HUDEP-2 (cell line): Measurements from ENCODE around the gene FGFR3.

Experiments used
- DNase-seq, 76 experiments: peaks; one replicate each; lab custom pipeline; 2025; ENCODE audit not compliant: unreplicated experiment in 76 of 76; lab: John Stamatoyannopoulos, UW

Gene FGFR3

GRCh38 chr4:1792832-1793495 lies at the start of gene FGFR3:
FGFR3 (plus strand) TSS chr4:1793293; CDS start chr4:1793935, 642 bp downstream.
- DNase-seq, result peak in 28 of 76 experiments; percentile 9 to 45 (median 25)

GRCh38 chr4:1743551-1743950 lies 49.5 kb upstream of the FGFR3 start:
- no peak for DNase-seq

- DNase-seq, result no peak
These were observed 49.1 kb upstream of the FGFR3 start for GRCh38 chr4:1743975-1744374.

- no peak for DNase-seq
These were observed 48.5 kb upstream of the FGFR3 start for GRCh38 chr4:1744552-1744951.

- DNase-seq, result no peak
These were observed 47.9 kb upstream of the FGFR3 start for GRCh38 chr4:1745165-1745564.

- DNase-seq, result no peak
These were observed 47.4 kb upstream of the FGFR3 start for GRCh38 chr4:1745697-1746096.

GRCh38 chr4:1746265-1746691 lies 46.8 kb upstream of the FGFR3 start:
- DNase-seq, result peak in 70 of 76 experiments; percentile 4 to 86 (median 68)

- no peak for DNase-seq
These were observed 46.0 kb upstream of the FGFR3 start for GRCh38 chr4:1746919-1747602.

- no peak for DNase-seq
These were observed 45.5 kb upstream of the FGFR3 start for GRCh38 chr4:1747603-1747967.

- peak in 73 of 76 experiments; percentile 7 to 85 (median 70) for DNase-seq
These were observed 44.6 kb upstream of the FGFR3 start for GRCh38 chr4:1748465-1748995.

GRCh38 chr4:1749370-1749769 lies 43.7 kb upstream of the FGFR3 start:
- peak in 5 of 76 experiments; percentile 7 to 24 (median 20) for DNase-seq

- DNase-seq, result no peak
These were observed 43.3 kb upstream of the FGFR3 start for GRCh38 chr4:1749826-1750225.

GRCh38 chr4:1750381-1751154 lies 42.5 kb upstream of the FGFR3 start:
- DNase-seq, result no peak

- DNase-seq, result no peak
These were observed 41.8 kb upstream of the FGFR3 start for GRCh38 chr4:1751155-1751918.

- DNase-seq, result no peak
These were observed 41.2 kb upstream of the FGFR3 start for GRCh38 chr4:1751919-1752283.

GRCh38 chr4:1752284-1753041 lies 40.6 kb upstream of the FGFR3 start:
- DNase-seq, result no peak

- DNase-seq, result peak in 1 of 76 experiments; percentile 3
These were observed 39.8 kb upstream of the FGFR3 start for GRCh38 chr4:1753294-1753696.

- DNase-seq, result peak in 1 of 76 experiments; percentile 7
These were observed 39.3 kb upstream of the FGFR3 start for GRCh38 chr4:1753697-1754311.

- peak in 4 of 76 experiments; percentile 9 to 32 (median 23) for DNase-seq
These were observed 38.8 kb upstream of the FGFR3 start for GRCh38 chr4:1754336-1754735.
